Measurements from ENCODE around the gene RPTOR.

RPTOR gene

DNA sequence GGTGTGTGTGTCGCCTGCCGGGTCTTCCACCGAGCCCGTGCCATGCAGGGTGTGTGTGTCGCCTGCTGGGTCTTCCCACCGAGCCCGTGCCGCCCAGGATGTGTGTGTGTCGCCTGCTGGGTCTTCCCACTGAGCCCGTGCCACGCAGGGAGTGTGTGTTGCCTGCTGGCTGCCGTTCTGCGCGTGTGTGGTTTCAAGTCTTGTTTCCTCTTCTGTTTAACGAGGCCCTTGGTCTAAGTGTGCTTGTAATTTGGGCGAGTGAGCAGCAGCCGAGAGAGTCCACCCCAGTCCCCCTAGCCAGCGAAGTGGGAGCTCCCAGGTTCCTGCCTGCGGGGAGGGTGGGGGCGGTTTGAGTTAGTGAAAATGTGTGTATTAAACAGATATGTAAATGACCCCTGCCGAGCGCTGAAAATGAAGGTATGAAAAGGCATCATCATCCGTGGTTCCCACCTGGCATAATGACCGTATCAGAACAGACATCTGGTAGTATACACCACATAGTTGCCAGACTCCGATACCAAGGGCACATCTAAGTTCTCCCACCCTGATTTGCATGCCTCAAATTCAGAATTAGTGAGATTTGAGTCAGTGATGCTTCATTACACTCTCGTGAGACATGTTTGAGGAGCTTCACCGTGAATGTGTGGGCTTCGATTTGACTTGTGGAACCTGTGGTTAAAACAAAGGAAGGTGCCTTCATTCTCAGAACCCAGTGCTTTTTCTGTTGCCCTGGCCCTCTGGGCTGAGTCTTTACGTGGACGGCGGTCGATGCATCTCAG lies 332.5 kb downstream of the RPTOR start:
- TF ChIP-seq, protein P1, sequence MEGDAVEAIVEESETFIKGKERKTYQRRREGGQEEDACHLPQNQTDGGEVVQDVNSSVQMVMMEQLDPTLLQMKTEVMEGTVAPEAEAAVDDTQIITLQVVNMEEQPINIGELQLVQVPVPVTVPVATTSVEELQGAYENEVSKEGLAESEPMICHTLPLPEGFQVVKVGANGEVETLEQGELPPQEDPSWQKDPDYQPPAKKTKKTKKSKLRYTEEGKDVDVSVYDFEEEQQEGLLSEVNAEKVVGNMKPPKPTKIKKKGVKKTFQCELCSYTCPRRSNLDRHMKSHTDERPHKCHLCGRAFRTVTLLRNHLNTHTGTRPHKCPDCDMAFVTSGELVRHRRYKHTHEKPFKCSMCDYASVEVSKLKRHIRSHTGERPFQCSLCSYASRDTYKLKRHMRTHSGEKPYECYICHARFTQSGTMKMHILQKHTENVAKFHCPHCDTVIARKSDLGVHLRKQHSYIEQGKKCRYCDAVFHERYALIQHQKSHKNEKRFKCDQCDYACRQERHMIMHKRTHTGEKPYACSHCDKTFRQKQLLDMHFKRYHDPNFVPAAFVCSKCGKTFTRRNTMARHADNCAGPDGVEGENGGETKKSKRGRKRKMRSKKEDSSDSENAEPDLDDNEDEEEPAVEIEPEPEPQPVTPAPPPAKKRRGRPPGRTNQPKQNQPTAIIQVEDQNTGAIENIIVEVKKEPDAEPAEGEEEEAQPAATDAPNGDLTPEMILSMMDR (IDR thresholded peaks at IDR 0.05; ENCODE audit: insufficient read depth, low read depth, low read length, missing control alignments): no peak
- peak overlapping the region; percentile 45 for H3K4me3 ChIP-seq (ENCODE audit: low read depth, low read length)

DNA sequence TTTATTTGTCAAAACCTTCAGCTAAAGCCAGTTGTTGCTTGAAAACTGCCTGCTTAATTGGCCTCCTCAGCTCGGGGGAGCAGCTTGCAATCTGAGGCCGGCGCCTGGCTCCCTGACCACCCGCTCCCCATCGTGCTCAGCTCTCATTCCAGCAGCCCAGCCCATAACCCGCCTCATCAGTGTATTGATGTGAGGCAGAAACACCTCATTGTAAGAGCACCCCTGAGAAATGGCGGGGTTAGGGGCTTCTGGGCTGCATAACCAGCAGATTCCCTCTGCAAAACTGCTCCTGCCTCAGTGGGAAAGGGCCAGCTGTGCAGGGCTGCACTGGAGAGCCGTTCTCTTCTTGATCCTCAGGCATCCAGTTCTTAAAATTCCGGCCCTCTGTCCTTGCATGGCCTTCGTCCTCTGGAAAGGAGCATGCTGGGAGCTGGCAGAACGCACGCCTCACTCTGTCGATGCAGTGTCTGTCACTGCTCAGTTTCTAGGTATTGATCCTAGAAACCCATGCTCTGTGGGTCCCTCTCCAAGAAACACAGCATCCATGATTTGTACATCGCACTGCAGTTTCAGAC lies 333.2 kb downstream of the RPTOR start:
- H3K4me3 ChIP-seq (ENCODE audit: low read depth, low read length): no peak overlapping the region

More for the DNA sequence above, 332.5 kb downstream of the RPTOR start:
- peak; percentile 96 for DNase-seq (ENCODE audit: low read depth)

DNA sequence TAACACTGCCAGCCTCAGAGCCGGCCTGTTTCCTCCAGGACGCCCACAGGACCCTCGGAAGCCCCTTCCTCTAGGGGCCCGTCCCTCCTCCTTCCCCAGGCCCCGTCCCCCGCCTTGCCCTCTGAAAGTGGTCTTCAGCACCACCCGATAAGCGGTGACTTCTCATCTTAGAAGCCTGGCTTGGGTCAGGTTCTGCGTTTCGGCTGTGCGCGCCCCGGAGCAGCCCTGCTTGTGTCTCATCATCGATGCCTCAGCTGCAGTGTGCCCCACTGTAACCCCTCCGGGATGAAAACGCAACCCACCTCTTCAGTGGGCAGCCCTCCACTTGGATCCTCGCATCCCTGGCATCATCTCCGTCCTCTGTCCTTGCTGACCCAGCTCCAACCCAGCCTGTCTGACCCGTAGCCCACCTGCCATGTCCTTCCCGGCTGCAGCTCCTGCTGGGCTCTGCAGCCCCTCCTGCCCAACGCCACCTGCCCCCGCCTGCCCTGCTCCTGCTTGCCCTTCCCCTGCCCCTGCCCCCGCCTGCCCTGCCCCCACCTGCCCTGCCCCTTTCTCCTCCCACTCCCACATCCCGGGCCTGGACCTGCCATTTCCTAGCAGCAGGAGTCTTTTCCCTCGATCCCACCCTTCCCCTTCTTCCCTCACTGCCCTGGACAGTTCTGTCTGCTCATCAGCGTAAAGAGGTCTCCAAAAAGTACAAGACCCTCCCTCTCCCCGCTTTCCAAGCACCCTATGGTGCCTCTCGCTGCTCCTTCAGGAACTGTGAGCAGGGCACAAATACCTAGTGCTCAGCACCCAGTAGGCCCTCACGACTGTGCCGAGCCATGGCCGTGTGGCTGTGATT lies 334.5 kb downstream of the RPTOR start:
- TF ChIP-seq, protein P1 (IDR thresholded peaks at IDR 0.05; ENCODE audit: insufficient read depth, low read depth, low read length, missing control alignments): no peak
- H3K4me3 ChIP-seq (ENCODE audit: low read depth, low read length): no peak overlapping the region
- no peak for DNase-seq (ENCODE audit: low read depth)

More for the DNA sequence above, 333.2 kb downstream of the RPTOR start:
- no peak for DNase-seq (ENCODE audit: low read depth)
- TF ChIP-seq, protein P1 (IDR thresholded peaks at IDR 0.05; ENCODE audit: insufficient read depth, low read depth, low read length, missing control alignments): no peak

DNA sequence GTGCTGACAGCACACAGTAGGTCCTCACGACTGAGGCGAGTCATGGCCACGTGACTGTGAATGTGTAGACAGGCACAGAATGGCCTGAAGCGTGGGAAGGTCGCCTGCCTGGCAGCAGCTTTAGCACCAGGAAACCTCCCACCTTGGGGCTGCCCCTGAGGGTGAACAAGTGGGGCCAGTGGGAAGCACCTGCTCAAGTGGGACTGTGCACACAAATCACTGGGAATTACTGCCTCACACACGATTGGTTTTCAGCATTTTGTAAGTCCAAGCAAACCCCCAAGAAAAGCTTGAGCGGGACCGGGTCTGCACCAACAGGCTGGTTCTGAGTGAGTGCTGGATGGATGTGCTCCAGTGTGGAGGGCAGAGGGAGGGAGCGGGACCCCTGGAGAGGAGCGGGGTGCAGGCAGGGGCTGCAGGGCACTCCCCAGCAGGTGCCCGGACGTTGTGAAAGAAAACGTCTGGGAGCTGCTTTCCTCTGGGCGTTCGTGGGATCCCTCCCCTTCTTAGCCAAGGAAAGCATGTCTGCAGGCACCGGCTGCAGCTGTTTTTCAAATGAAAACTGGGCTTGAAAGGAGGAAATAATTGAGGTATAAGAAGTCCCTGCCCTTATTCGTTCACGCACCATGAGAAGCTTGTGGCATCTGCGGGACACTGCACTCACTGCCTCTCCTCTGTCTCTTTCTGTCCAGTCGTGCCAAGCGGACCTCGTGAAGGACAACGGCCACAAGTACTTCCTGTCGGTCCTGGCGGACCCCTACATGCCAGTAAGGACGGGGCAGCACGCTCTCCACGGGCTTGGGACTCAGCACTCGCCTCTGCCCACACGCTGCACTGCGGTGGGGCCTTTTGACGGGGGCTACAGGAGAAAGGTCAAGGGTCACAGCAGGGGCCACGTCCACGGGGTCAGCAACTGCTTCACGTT lies 335.3 kb downstream of the RPTOR start:
- H3K4me3 ChIP-seq (ENCODE audit: low read depth, low read length): no peak overlapping the region
- DNase-seq (ENCODE audit: low read depth): no peak
- TF ChIP-seq, protein P1 (IDR thresholded peaks at IDR 0.05; ENCODE audit: insufficient read depth, low read depth, low read length, missing control alignments): no peak

DNA sequence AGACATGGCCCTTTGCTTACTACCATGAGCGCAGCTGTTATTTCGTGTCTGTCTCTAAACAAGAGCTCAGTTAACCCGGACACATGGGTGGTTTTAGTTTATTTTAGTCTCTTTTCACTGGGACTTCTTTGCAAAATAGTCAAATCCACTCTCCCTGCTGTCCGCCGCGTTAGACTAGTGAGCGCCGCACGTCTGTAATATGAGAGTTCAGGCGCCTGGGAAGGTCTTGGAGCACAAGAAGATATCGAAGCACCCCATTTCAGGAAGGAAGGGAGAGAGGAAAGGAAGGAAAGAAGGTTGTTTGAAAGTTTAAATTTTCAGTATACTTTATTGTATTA lies 336.0 kb downstream of the RPTOR start:
- DNase-seq (ENCODE audit: low read depth): no peak
- TF ChIP-seq, protein P1 (IDR thresholded peaks at IDR 0.05; ENCODE audit: insufficient read depth, low read depth, low read length, missing control alignments): no peak
- H3K4me3 ChIP-seq (ENCODE audit: low read depth, low read length): no peak overlapping the region

DNA sequence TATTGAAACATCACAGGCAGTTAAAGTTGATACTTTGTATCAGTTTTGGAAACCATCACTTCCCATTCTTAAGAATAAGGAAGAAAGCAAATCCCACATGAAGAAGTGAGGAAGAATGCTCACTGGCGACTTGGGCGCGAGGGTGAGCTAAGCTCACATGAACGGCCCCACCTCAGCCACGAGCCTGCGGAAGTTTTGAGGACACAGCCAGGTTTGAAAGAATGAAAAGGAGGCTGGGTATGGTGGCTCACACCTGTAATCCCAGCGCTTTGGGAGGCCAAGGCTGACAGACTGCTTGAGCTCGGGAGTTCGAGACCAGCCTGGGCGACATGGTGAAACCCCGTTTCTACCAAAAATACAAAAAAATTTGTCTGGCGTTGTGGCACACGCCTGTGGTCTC lies 336.7 kb downstream of the RPTOR start:
- DNase-seq (ENCODE audit: low read depth): no peak
- no peak overlapping the region for H3K4me3 ChIP-seq (ENCODE audit: low read depth, low read length)
- TF ChIP-seq, protein P1 (IDR thresholded peaks at IDR 0.05; ENCODE audit: insufficient read depth, low read depth, low read length, missing control alignments): no peak
